Measurements from ENCODE around the gene CFAP70.

DNA sequence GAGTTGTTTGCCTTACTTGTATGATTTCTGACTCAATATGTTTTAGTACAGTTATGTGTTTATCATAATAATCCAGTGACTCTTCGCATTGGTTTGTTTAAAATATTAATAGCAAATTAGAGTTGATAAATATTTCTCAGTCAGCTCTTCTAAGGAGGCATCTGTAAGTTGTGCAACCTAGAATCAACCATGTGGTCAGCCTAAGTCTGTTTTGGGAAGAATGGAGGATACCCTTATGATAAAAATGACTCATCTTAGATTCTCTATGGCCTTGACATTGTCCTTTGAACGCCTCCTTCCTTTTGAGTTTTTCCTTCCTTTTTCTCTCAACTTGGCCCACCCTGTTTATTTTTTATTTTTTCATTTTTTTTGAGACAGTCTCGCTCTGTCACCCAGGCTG, 130.4 kb downstream of the CFAP70 start:
- TF ChIP-seq, protein P1, sequence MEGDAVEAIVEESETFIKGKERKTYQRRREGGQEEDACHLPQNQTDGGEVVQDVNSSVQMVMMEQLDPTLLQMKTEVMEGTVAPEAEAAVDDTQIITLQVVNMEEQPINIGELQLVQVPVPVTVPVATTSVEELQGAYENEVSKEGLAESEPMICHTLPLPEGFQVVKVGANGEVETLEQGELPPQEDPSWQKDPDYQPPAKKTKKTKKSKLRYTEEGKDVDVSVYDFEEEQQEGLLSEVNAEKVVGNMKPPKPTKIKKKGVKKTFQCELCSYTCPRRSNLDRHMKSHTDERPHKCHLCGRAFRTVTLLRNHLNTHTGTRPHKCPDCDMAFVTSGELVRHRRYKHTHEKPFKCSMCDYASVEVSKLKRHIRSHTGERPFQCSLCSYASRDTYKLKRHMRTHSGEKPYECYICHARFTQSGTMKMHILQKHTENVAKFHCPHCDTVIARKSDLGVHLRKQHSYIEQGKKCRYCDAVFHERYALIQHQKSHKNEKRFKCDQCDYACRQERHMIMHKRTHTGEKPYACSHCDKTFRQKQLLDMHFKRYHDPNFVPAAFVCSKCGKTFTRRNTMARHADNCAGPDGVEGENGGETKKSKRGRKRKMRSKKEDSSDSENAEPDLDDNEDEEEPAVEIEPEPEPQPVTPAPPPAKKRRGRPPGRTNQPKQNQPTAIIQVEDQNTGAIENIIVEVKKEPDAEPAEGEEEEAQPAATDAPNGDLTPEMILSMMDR (IDR thresholded peaks at IDR 0.05): no peak
- no peak for TF ChIP-seq POLR2A (IDR thresholded peaks at IDR 0.05)
- TF ChIP-seq POLR2AphosphoS5 (IDR thresholded peaks at IDR 0.05; ENCODE audit: insufficient read depth in 1 of 2, low read depth in 1 of 2): no peak
